DND-41 (cell line): ENCODE measurements around the gene IMP4.
"Not testable (repeated sequence)": the region's sequence is repeated elsewhere in the genome, so short reads cannot be mapped to it uniquely, and the experiment has no call there.

Experiments used
- ATAC-seq: fragments of 200-7000 bp; cut with Tn5 transposase; 3 replicates; pipeline ENCODE4 v1.9.1; 2021; ENCODE audit warnings: low read depth; ENCODE audit not compliant: insufficient read depth
- DNase-seq: peaks from one replicate; pipeline ENCODE4 v3.0.0-alpha.2; 2020
- H2AFZ ChIP-seq: 2 replicates; pipeline ENCODE4 v1.6.0; 2012; ENCODE audit warnings: low read depth, low read length
- H3K27ac ChIP-seq: 2 replicates; pipeline ENCODE4 v1.5.1; 2012; ENCODE audit warnings: low read length, inconsistent platforms
- H3K27me3 ChIP-seq: fragments of 200-600 bp; sonication (generic); 2 replicates; pipeline ENCODE4 v1.6.0; 2012; ENCODE audit warnings: low read length, mild to moderate bottlenecking, inconsistent platforms; ENCODE audit not compliant: insufficient read depth, poor library complexity
- H3K36me3 ChIP-seq: 2 replicates; pipeline ENCODE4 v1.5.1; 2012; ENCODE audit warnings: low read length, inconsistent platforms; ENCODE audit not compliant: insufficient read depth
- H3K4me1 ChIP-seq: 2 replicates; pipeline ENCODE4 v1.5.1; 2012; ENCODE audit warnings: mild to moderate bottlenecking, low read length; ENCODE audit not compliant: insufficient read depth
- H3K4me2 ChIP-seq: 2 replicates; pipeline ENCODE4 v1.6.0; 2012; ENCODE audit warnings: mild to moderate bottlenecking, moderate library complexity, low read length, inconsistent platforms; ENCODE audit not compliant: insufficient read depth
- H3K4me3 ChIP-seq, 2 experiments: fragments of 200-600 bp in 1 of 2; shearing (Covaris generic) in 1 of 2; 2 replicates each; pipeline ENCODE4 v1.5.1; 2012 to 2016; ENCODE audit warnings: inconsistent platforms in 2 of 2, low read length in 2 of 2, mild to moderate bottlenecking in 2 of 2, low read depth in 1 of 2, moderate library complexity in 1 of 2
- H3K79me2 ChIP-seq: 2 replicates; pipeline ENCODE4 v1.6.0; 2012; ENCODE audit warnings: low read length, inconsistent platforms; ENCODE audit not compliant: insufficient read depth
- H3K9ac ChIP-seq: 2 replicates; pipeline ENCODE4 v1.6.0; 2012; ENCODE audit warnings: low read depth, mild to moderate bottlenecking, inconsistent platforms, low read length, moderate library complexity
- H3K9me3 ChIP-seq: 2 replicates; pipeline ENCODE4 v1.5.1; 2012; ENCODE audit warnings: low read length, moderate library complexity, mild to moderate bottlenecking, inconsistent platforms; ENCODE audit not compliant: insufficient read depth, severe bottlenecking
- H4K20me1 ChIP-seq: 2 replicates; pipeline ENCODE4 v1.6.0; 2012; ENCODE audit warnings: low read length; ENCODE audit not compliant: insufficient read depth
- EZH2 ChIP-seq: IDR thresholded peaks from 3 replicates; pipeline ENCODE4 v1.6.1; 2012; ENCODE audit warnings: borderline replicate concordance, low read depth, mild to moderate bottlenecking, moderate library complexity, low read length, inconsistent platforms; ENCODE audit not compliant: severe bottlenecking
- TF ChIP-seq, protein P1 (sequence below): IDR thresholded peaks from 2 replicates; pipeline ENCODE4 v1.5.1; 2012; ENCODE audit warnings: borderline replicate concordance, low read length, moderate library complexity, mild to moderate bottlenecking; ENCODE audit not compliant: poor library complexity, severe bottlenecking; ENCODE audit errors: extremely low read depth

IMP4 gene

GRCh38 chr2:130328710-130329109 is 14.0 kb upstream of the IMP4 start:
- Histone ChIP-seq H3K79me2 (no peaks in the 10 kb centered on the region), H3K27ac (no peak overlapping the region), H4K20me1 (no peaks in the 10 kb centered on the region), H2AFZ (no peak overlapping the region), H3K9me3 (no peaks in the 10 kb centered on the region), H3K4me2 (no peak overlapping the region), H3K36me3 (no peaks in the 10 kb centered on the region), H3K9ac (no peak overlapping the region), H3K4me1 (peaks cover 5% of the 10 kb centered on the region), H3K4me3 (no peak overlapping the region), H3K27me3 (peaks cover 17% of the 10 kb centered on the region)
- TF ChIP-seq, protein P1, sequence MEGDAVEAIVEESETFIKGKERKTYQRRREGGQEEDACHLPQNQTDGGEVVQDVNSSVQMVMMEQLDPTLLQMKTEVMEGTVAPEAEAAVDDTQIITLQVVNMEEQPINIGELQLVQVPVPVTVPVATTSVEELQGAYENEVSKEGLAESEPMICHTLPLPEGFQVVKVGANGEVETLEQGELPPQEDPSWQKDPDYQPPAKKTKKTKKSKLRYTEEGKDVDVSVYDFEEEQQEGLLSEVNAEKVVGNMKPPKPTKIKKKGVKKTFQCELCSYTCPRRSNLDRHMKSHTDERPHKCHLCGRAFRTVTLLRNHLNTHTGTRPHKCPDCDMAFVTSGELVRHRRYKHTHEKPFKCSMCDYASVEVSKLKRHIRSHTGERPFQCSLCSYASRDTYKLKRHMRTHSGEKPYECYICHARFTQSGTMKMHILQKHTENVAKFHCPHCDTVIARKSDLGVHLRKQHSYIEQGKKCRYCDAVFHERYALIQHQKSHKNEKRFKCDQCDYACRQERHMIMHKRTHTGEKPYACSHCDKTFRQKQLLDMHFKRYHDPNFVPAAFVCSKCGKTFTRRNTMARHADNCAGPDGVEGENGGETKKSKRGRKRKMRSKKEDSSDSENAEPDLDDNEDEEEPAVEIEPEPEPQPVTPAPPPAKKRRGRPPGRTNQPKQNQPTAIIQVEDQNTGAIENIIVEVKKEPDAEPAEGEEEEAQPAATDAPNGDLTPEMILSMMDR: no peak
- TF ChIP-seq EZH2: no peak
- no peak for DNase-seq
- ATAC-seq: no peak

GRCh38 chr2:130332271-130333073 is 10.2 kb upstream of the IMP4 start:
- Histone ChIP-seq H3K9ac (no peak overlapping the region), H3K4me2 (peak overlapping the region; percentile 12; the same call in 1 of the 2 replicates), H3K27ac (no peak overlapping the region), H3K4me1 (peaks cover 5% of the 10 kb centered on the region), H3K27me3 (peaks cover 12% of the 10 kb centered on the region), H3K9me3 (no peaks in the 10 kb centered on the region), H3K79me2 (no peaks in the 10 kb centered on the region), H4K20me1 (no peaks in the 10 kb centered on the region), H2AFZ (peak overlapping the region; percentile 49), H3K36me3 (no peaks in the 10 kb centered on the region), H3K4me3 (no peak overlapping the region)
- peak; percentile 67 for DNase-seq
- ATAC-seq: peak; percentile 91
- TF ChIP-seq EZH2: no peak
- TF ChIP-seq, protein P1: peak; percentile 86

DNA sequence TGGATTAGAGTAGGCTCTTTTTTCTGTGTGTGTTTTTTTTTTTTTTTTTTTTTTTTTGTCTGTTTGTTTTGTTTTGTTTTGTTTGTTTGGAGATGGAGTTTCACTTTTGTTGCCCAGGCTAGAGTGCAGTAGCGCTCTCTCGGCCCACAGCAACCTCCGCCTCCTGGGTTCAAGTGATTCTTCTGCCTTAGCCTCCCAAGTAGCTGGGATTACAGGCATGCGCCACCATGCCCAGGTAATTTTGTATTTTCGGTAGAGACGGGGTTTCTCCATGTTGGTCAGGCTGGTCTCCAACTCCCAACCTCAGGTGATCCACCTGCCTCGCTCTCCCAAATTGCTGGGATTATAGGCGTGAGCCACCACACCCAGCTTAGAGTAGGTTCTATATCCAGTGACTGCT is 9.4 kb upstream of the IMP4 start:
- not testable (repeated sequence) for H3K36me3 ChIP-seq, ATAC-seq, H2AFZ ChIP-seq, H3K4me3 ChIP-seq, H3K79me2 ChIP-seq, H3K9ac ChIP-seq, H3K27ac ChIP-seq, DNase-seq, H4K20me1 ChIP-seq, H3K9me3 ChIP-seq, H3K4me2 ChIP-seq, H3K4me1 ChIP-seq
- H3K27me3 ChIP-seq: peaks cover 12% of the 10 kb centered on the region

DNA sequence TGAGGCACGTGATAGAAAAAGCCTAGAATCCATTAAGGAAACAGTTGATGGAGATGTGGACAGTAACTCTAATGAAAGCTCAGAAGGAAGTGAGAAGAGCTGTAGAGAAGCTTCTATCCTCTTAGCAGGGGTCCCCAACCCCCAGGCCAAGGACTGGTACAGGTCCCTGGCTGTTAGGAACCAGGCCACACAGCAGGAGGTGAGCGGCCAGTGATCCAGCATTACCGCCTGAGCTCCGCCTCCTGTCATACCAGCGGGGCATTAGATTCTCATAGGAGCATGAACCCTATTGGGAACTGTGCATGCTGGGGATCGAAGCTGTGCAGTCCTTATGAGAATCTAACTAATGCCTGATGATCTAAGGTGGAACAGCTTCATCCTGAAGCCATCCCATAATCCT is 8.7 kb upstream of the IMP4 start:
- peaks cover 11% of the 10 kb centered on the region; the same call in 1 of the 2 replicates for H3K36me3 ChIP-seq
- H3K27ac ChIP-seq: no peak overlapping the region
- no peak for TF ChIP-seq EZH2
- TF ChIP-seq, protein P1: no peak
- DNase-seq (no peak), ATAC-seq (no peak)
- H3K79me2 ChIP-seq: no peaks in the 10 kb centered on the region
- H3K27me3 ChIP-seq: peaks cover 12% of the 10 kb centered on the region
- H3K9me3 ChIP-seq: no peaks in the 10 kb centered on the region
- no peak overlapping the region for H2AFZ ChIP-seq
- H3K9ac ChIP-seq: no peak overlapping the region
- H3K4me3 ChIP-seq: no peak overlapping the region
- no peak overlapping the region for H3K4me2 ChIP-seq
- H3K4me1 ChIP-seq: peaks cover 5% of the 10 kb centered on the region
- no peaks in the 10 kb centered on the region for H4K20me1 ChIP-seq
